PFSK-1 (cell line): ENCODE measurements around the gene NIT1.

Experiments
- POLR2AphosphoS5 ChIP-seq: IDR thresholded peaks from 2 replicates; pipeline ENCODE4 v1.6.1; 2012; ENCODE audit warnings: low read depth, mild to moderate bottlenecking, control low read depth, low read length, moderate library complexity
- REST ChIP-seq, 2 experiments: IDR thresholded peaks; 2 replicates each; pipeline versions ENCODE4 v1.6.1 to v1.8.0; 2011 to 2012; ENCODE audit warnings: low read depth in 2 of 2, low read length in 2 of 2, control low read depth in 1 of 2, inconsistent platforms in 1 of 2, mild to moderate bottlenecking in 1 of 2, moderate library complexity in 1 of 2; ENCODE audit not compliant: insufficient read depth in 1 of 2
- TAF1 ChIP-seq: IDR thresholded peaks from 2 replicates; pipeline ENCODE4 v1.6.1; 2012; ENCODE audit warnings: low read length, control low read depth, borderline replicate concordance; ENCODE audit not compliant: insufficient read depth

- peak; percentile 88 for TF ChIP-seq POLR2AphosphoS5
- peak in 1 of 2 experiments; percentile 68; a peak in 1 of 4 replicates for TF ChIP-seq REST (IDR thresholded peaks at IDR 0.05; ENCODE audit: insufficient read depth in 1 of 2, low read depth in 2 of 2, low read length in 2 of 2)
- peak; percentile 98 for TF ChIP-seq TAF1
These were observed 35.9 kb downstream of the NIT1 start, which contains the start of gene UFC1 for GRCh38 chr1:161153682-161154337.
